Measurements from ENCODE around the gene ZNF222.

The ZNF222 gene

GRCh38 chr19:44025217-44025936, at the start of gene ZNF222:
TSS of gene ZNF222 (plus strand) at chr19:44025379. CDS start at chr19:44025437, 58 bp downstream.
- peak; percentile 81 for DNase-seq (ENCODE audit: low spot score)

GRCh38 chr19:43976732-43977131, 48.4 kb upstream of the ZNF222 start:
- DNase-seq (ENCODE audit: low spot score), result no peak

GRCh38 chr19:43983544-43983911, 41.7 kb upstream of the ZNF222 start:
- DNase-seq (ENCODE audit: low spot score), result no peak

- DNase-seq (ENCODE audit: low spot score), result peak; percentile 88
Observed at GRCh38 chr19:43983912-43984686, 41.1 kb upstream of the ZNF222 start, which contains the start of gene ZNF155. TSS of gene ZNF155 (plus strand) at chr19:43984188. CDS start at chr19:43988544, 4,356 bp downstream.

GRCh38 chr19:43984687-43985000, 40.5 kb upstream of the ZNF222 start:
- peak; percentile 7 for DNase-seq (ENCODE audit: low spot score)

GRCh38 chr19:43997631-43998290, 27.4 kb upstream of the ZNF222 start:
- peak; percentile 12 for DNase-seq (ENCODE audit: low spot score)

GRCh38 chr19:44002212-44002565, 23.0 kb upstream of the ZNF222 start:
- DNase-seq (ENCODE audit: low spot score), result no peak

- DNase-seq (ENCODE audit: low spot score), result peak; percentile 90
Observed at GRCh38 chr19:44002566-44003460, 22.4 kb upstream of the ZNF222 start, which contains the start of gene ZNF230. TSS of gene ZNF230 (plus strand) at chr19:44002957. CDS start at chr19:44007079, 4,122 bp downstream.

GRCh38 chr19:44003461-44004009, 21.6 kb upstream of the ZNF222 start:
- peak; percentile 7 for DNase-seq (ENCODE audit: low spot score)

GRCh38 chr19:44005973-44006372, 19.2 kb upstream of the ZNF222 start:
- no peak for DNase-seq (ENCODE audit: low spot score)

- DNase-seq (ENCODE audit: low spot score), result no peak
Observed at GRCh38 chr19:44007473-44007872, 17.7 kb upstream of the ZNF222 start.

- no peak for DNase-seq (ENCODE audit: low spot score)
Observed at GRCh38 chr19:44010468-44010867, 14.7 kb upstream of the ZNF222 start.

- DNase-seq (ENCODE audit: low spot score), result no peak
Observed at GRCh38 chr19:44019498-44019897, 5.7 kb upstream of the ZNF222 start.

- no peak for DNase-seq (ENCODE audit: low spot score)
Observed at GRCh38 chr19:44021221-44021620, 4.0 kb upstream of the ZNF222 start.

- DNase-seq (ENCODE audit: low spot score), result no peak
Observed at GRCh38 chr19:44024900-44025216, 321 bp upstream of the ZNF222 start.

- DNase-seq (ENCODE audit: low spot score), result no peak
Observed at GRCh38 chr19:44026622-44027021, 1.4 kb downstream of the ZNF222 start.

- DNase-seq (ENCODE audit: low spot score), result no peak
Observed at GRCh38 chr19:44032001-44032610, 6.9 kb downstream of the ZNF222 start.

GRCh38 chr19:44042147-44042546, 17.0 kb downstream of the ZNF222 start:
- no peak for DNase-seq (ENCODE audit: low spot score)

GRCh38 chr19:44050740-44051649, 25.8 kb downstream of the ZNF222 start:
- DNase-seq (ENCODE audit: low spot score), result no peak
